Stimulated activated CD8-positive, alpha-beta memory T cell treated with anti-CD3 and anti-CD28 coated beads, Interleukin-7, amount 100 ng/mL, for 24 hours (primary cell): ENCODE results near the gene FHIT.
"Not testable (repeated sequence)": the region's sequence is repeated elsewhere in the genome, so short reads cannot be mapped to it uniquely, and the experiment has no call there.

Experiments used
- DNase-seq: peaks from one replicate; pipeline ENCODE4 v3.0.0-alpha.2; 2020; ENCODE audit warnings: low read depth

FHIT gene

GRCh38 chr3:60989626-60990441 is 261.4 kb downstream of the FHIT start:
- no peak for DNase-seq

- not testable (repeated sequence) for DNase-seq
These were observed 264.1 kb downstream of the FHIT start for GRCh38 chr3:60987191-60987590.

GRCh38 chr3:60986552-60986951 is 264.7 kb downstream of the FHIT start:
- DNase-seq, result no peak

GRCh38 chr3:60983906-60984305 is 267.3 kb downstream of the FHIT start:
- no peak for DNase-seq

- no peak for DNase-seq
These were observed 270.9 kb downstream of the FHIT start for GRCh38 chr3:60980342-60980692.

- no peak for DNase-seq
These were observed 271.6 kb downstream of the FHIT start for GRCh38 chr3:60979461-60980341.

- DNase-seq, result no peak
These were observed 277.9 kb downstream of the FHIT start for GRCh38 chr3:60973321-60973720.

- no peak for DNase-seq
These were observed 278.7 kb downstream of the FHIT start for GRCh38 chr3:60972599-60972998.

- no peak for DNase-seq
These were observed 280.4 kb downstream of the FHIT start for GRCh38 chr3:60970850-60971249.

- no peak for DNase-seq
These were observed 284.1 kb downstream of the FHIT start for GRCh38 chr3:60967141-60967540.

- DNase-seq, result no peak
These were observed 293.7 kb downstream of the FHIT start for GRCh38 chr3:60957541-60957940.

- no peak for DNase-seq
These were observed 294.5 kb downstream of the FHIT start for GRCh38 chr3:60956729-60957128.

GRCh38 chr3:60955034-60955433 is 296.2 kb downstream of the FHIT start:
- DNase-seq, result no peak

- DNase-seq, result no peak
These were observed 297.2 kb downstream of the FHIT start for GRCh38 chr3:60954048-60954447.

- no peak for DNase-seq
These were observed 297.9 kb downstream of the FHIT start for GRCh38 chr3:60953351-60953750.

GRCh38 chr3:60952055-60952454 is 299.2 kb downstream of the FHIT start:
- no peak for DNase-seq

GRCh38 chr3:60949146-60949545 is 302.1 kb downstream of the FHIT start:
- no peak for DNase-seq

GRCh38 chr3:60948488-60948887 is 302.8 kb downstream of the FHIT start:
- DNase-seq, result no peak

- DNase-seq, result no peak
These were observed 315.5 kb downstream of the FHIT start for GRCh38 chr3:60935709-60936108.

- no peak for DNase-seq
These were observed 317.4 kb downstream of the FHIT start for GRCh38 chr3:60933824-60934223.

GRCh38 chr3:60932643-60933042 is 318.6 kb downstream of the FHIT start:
- DNase-seq, result no peak

- no peak for DNase-seq
These were observed 319.1 kb downstream of the FHIT start for GRCh38 chr3:60932170-60932569.

GRCh38 chr3:60931452-60931851 is 319.8 kb downstream of the FHIT start:
- DNase-seq, result no peak
